ENCODE results near the gene RDH8.

DNA sequence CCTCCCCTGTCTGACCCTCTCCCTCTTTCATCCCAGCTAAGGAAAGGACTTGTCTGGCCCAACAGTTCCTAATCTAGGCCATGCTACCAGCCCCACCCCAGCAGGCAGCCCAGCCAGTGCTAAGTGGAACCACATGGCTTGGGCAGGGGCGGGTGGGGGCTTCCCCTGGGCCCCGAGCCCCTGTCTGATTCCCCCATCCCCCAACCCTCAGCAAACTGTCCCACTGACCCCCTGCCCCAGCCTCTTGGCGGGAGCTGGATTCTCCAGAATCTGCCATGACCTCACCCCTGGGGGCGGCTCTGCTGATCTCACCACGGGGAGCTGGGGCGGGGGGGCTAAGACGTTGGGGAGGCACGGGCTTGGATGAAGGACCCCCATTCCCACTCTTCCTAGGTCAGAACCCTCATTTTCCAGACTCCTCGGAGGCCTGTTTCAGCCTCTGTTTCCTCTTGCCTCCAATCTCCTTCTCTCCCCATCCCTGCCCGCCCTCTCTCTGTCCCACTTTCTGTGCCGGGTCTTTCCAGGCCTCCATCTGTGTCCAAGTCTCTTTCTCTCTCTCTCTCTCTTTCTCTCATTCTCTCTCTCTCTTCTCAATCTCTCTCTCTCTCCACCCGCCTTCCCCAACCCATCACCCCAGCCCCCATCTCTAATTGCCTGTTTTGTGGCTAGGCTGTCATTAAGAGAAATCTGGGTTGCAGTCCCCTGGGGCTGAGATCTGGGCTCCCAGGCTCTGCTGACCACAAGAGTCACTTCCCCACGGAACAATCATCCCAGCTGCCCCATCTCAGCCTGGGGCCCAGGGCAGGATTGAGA lies 5.7 kb upstream of the RDH8 start:
- no peak for TF ChIP-seq EZH2 (IDR thresholded peaks at IDR 0.05)
- TF ChIP-seq, protein P1, sequence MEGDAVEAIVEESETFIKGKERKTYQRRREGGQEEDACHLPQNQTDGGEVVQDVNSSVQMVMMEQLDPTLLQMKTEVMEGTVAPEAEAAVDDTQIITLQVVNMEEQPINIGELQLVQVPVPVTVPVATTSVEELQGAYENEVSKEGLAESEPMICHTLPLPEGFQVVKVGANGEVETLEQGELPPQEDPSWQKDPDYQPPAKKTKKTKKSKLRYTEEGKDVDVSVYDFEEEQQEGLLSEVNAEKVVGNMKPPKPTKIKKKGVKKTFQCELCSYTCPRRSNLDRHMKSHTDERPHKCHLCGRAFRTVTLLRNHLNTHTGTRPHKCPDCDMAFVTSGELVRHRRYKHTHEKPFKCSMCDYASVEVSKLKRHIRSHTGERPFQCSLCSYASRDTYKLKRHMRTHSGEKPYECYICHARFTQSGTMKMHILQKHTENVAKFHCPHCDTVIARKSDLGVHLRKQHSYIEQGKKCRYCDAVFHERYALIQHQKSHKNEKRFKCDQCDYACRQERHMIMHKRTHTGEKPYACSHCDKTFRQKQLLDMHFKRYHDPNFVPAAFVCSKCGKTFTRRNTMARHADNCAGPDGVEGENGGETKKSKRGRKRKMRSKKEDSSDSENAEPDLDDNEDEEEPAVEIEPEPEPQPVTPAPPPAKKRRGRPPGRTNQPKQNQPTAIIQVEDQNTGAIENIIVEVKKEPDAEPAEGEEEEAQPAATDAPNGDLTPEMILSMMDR (IDR thresholded peaks at IDR 0.05), result no peak
- no peak for TF ChIP-seq EZH2phosphoT487 (IDR thresholded peaks at IDR 0.05)
